NCI-H1694 (cell line): ENCODE results near the gene FARSB.
"Not testable (repeated sequence)": the region's sequence is repeated elsewhere in the genome, so short reads cannot be mapped to it uniquely, and the experiment has no call there.

Experiments used
- DNase-seq: peaks from one replicate; lab custom pipeline; 2025; lab: John Stamatoyannopoulos, UW

FARSB gene

GRCh38 chr2:222604749-222605515 is 51.0 kb downstream of the FARSB start:
- no peak for DNase-seq

- no peak for DNase-seq
These were observed 52.4 kb downstream of the FARSB start for GRCh38 chr2:222603501-222603900.

DNA sequence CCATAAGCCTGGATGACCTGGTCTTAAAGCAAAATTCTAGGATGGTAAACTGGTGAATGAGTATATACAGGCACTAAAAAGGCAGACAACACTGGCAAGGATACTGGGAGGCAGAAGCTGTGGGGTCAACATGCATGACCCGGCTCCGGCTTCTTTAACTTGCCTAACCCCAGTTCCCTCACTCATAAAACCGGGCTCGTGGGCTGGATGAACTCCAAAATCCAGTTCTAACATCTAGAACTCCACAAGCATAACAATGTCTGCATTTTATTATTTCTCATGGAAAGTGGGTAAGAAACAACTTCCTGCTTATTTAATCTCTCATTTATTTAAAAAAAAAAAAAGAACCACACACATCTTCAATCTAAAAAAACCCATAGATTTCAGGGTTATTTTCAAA is 57.3 kb downstream of the FARSB start:
- DNase-seq = no peak

DNA sequence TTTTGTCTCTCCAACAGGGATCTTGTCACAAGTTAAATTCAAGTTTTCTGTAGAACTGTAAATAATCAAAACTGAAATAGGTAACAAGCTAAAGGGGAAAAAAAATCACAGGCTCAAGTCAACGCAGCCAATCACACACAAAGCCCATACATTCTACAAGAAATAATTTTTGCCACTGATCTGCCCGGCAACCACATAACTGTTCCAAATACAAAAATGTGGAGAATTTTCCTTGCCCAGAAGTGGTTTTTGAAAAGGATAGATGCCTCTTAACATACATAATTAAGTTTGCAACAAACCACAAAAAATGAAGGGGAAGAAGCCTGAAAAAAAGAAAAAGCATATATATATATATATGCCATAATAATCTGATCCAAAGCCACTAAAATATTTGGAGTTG is 60.3 kb downstream of the FARSB start:
- DNase-seq = no peak

DNA sequence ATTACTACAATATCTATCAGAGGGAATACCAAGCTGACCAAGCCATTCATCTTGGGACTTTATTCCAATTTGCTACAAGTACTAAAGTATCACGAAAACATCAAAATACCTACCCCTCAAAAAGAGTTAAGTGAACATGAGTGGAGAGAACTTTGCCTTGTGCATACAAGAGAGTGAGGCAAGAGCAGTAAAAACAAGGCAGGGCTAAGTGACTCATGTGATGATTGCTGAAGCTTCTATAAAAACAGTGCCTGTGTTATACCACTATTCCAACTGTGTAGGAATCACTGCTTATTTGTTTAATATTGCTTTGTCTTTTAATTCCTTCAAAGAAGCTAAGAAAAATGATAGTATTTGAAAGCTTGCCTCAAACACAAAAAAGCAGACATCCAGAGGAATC is 61.2 kb downstream of the FARSB start:
- no peak for DNase-seq

- no peak for DNase-seq
These were observed 63.7 kb downstream of the FARSB start for GRCh38 chr2:222592176-222592575.

DNA sequence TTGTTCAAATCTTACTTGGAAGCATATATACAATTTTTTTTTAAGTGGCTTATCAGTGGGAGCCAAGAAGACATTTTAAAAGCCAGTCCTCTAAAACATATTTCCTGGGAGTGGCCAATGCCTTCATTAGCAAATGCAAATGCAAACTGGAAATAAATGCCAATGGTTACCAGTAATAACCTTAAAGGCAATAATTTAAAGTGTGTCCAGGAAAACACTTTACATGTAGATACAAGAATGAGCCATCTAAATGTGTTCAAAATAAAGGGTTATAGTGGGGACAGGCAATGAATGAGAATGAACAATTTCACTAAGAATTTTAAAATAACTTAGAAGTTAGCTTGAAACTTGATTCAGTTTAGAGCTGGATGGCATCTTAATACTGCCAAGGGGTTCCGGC is 64.2 kb downstream of the FARSB start:
- no peak for DNase-seq

DNA sequence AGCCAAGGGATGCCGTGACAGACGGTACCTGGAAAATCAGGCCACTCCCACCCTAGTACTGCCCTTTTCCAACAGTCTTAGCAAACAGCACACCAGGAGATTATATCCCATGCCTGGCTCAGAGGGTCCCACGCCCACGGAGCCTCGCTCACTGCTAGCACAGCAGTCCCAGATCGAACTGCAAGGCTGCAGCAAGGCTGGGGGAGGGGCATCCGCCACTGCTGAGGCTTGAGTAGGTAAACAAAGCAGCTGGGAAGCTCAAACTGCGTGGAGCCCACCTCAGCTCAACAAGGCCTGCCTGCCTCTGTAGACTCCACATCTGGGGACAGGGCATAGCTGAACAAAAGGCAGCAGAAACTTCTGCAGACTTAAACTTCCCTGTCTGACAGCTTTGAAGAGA is 71.3 kb downstream of the FARSB start:
- DNase-seq = not testable (repeated sequence)

DNA sequence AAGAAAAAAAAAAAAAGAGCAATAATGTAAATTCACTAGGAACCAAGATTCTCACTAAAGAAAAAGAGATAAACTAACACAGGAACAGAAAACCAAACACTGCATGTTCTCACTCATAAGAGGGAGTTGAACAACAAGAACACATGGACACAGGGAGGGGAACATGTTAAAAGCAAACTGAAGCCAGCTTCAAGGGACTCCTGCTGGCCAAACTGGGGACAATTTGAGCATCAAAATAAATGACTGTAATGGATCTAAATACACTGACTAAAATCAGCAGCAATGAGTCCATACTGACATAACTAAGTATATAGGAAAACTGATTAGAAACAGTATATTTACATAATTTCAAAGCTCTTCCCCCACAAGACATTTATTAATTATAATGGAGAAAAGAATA is 73.0 kb downstream of the FARSB start:
- peak; percentile 32 for DNase-seq

- no peak for DNase-seq
These were observed 78.6 kb downstream of the FARSB start for GRCh38 chr2:222577341-222577740.

DNA sequence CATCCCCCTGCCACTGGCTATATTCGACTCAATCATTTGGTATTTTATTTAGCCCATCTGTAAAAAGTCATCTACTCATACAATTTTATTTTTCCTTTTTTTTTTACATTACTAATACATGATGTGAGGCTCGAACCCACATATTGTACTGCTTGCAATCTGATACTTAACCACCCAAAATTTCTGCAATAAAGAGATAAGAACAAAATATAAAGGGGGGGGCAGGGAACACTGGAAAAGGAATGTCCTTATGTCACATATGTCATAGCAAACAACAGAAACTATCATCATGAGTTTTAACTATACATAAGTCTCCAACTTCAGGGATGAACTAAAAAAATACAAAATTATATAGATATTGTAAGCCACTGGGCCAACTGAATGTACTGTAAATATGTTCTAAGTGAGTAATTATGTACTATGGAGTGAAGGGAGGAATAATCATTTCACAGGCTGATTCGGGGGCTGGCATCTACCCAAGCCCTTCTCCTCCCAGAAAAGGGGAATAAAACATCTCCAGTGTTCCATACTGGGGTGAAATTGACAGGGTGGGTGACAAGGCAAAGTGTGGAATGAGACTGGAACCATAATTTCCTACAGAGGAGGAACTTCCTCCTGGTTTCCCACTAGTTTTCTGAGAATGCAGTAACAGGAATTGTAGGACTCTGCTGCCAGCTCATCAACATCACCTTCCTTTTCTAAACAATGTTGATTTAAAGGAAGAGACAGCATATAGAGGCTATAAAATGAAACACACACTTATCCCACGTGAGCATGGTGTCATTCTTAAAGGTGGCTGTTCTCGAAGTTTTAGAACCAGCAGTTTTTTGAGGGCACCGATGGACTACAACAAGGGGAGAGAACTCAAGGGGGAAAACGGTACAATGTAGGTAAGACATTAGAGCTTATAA is 79.5 kb downstream of the FARSB start:
- DNase-seq = no peak

DNA sequence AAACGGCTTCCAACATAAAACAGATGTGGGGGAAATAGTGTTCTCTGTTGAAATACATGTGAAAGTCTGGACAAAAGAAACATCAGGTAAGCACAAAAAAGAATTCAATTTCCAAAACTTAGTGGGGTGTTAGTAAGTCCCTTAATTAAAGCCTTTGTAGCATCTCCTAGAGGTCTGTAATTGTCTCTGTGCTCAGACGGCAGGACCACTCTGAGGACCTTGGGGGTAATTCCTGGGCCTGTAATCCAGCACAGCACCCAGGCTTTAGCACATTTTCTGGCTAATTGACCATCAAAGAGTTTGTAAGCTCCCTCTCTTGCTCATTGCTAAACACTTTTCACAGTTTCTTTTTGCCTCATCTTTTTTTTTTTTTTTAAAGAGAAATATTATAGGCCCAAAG is 80.3 kb downstream of the FARSB start:
- DNase-seq = no peak

DNA sequence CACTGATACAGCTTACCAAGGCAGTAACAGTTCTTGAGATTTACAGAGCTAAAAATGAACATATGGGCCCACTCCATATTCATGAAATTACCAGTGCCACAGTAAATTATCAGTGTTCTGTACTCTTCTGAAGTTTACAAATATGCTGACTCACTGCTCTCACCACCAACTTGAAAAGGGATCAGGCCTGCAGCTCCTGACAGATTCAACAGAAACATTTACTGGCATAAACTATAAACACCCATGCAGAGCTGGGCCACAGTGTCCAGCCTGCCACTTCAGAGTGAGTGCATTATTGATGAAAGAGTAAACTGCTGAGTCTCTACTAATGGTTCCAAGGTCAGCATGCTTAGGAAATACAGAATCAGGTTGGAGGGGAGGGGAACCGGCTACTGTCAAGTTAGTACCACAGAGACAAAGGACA is 83.1 kb downstream of the FARSB start:
- DNase-seq = no peak

DNA sequence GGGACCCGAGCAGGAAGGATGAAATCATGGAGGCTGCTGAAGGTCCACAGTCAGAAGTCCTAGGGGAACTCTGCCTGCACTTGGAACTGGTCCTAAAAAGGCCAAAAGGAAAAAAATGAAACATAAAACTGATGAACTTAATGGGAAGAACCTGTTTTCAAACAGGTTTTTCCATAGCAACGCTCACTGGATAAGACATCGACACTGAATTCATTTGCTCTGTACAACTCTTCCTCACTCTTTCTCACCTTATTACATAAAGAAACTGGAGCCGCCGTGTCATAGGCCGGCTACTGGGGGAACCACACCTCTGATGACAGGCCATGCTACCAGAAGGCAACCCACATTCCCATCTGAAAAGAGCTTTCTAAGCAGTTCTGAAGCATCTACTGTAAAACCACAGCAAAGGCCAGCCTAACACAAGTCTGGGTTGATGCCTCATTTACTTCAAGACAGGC is 83.6 kb downstream of the FARSB start:
- no peak for DNase-seq

GRCh38 chr2:222569826-222570225 is 86.1 kb downstream of the FARSB start:
- no peak for DNase-seq

DNA sequence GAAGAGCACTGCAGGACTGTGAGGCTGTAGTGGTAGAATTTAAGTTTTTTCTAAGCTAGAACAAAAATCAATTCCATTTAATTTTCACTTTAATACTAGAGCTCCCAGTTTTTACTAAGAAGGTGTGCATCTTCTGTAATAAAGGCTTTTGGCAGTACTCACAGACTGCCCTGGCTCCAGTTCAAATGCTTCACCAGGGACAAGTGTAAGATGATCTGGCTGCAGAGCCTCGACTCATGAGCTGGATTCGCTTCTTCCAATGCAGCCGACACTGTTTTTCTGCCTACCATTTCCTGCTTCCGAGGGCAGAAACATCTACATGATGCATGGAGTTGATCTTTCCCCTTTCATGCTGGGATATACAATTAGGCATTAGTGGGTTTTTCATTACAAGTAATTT is 87.0 kb downstream of the FARSB start:
- peak; percentile 64 for DNase-seq

- DNase-seq = no peak
These were observed 89.7 kb downstream of the FARSB start for GRCh38 chr2:222566229-222566628.

DNA sequence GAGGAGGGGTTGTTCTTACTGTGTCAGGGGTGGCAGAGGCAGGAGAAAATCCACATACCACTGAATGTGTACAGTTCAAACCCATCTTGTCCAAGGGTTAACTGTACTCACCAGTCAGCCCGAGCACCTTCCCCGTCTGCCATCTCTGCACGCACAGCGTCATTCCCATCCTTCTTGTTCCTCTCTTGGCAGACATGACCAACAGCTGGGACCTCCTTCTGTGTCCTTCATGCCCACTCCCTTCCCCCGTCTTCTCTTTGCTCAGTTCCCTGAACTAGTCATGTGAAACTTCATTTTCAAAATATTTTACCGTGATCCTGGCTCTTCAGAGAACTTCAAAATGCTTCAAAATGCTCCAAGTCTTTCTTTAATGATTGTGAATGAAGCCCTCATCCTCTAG is 92.0 kb downstream of the FARSB start:
- DNase-seq = no peak

- peak; percentile 66 for DNase-seq
These were observed 92.7 kb downstream of the FARSB start for GRCh38 chr2:222563106-222563718.

- DNase-seq = peak; percentile 45
These were observed 93.9 kb downstream of the FARSB start for GRCh38 chr2:222561817-222562645.

DNA sequence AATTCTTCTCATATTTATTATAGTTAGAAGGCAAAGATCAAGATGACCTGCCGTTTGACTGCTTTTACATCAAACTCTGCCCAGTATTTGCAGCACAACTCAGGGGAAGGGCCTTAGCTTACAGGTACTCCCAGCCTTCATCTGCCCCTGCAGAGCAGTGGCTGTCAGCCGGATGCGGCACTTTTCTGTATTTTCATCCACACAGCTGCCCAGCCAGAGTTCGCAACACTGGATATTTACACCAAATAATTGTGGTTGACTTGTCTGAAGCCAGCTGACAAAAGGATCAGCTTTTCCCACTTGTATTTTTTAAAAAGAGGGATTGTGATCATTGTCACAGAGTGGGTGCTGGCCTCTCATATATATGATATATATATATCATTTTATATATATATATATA is 94.7 kb downstream of the FARSB start:
- no peak for DNase-seq

- no peak for DNase-seq
These were observed 101.4 kb downstream of the FARSB start for GRCh38 chr2:222554517-222554916.
